Activated CD8-positive, alpha-beta memory T cell treated with anti-CD3 and anti-CD28 coated beads for 36 hours (primary cell): ENCODE data around the gene TMEM129. TPM values are rescaled to one million over a fixed set of nuclear protein-coding genes. Genes with fewer than 3 reads are reported as not detected.

Source experiments
- CTCF ChIA-PET: fragments of 350-600 bp; sonication (Branson Sonifier 250); formaldehyde crosslinking; loops from one replicate; lab custom pipeline; 2021; ENCODE audit warnings: antibody characterized with exemption; lab: Charles Lee
- POLR2A ChIA-PET: fragments of 350-600 bp; sonication (Branson Sonifier 250); formaldehyde crosslinking; loops from one replicate; lab custom pipeline; 2021; ENCODE audit warnings: antibody characterized with exemption; lab: Charles Lee
- total RNA-seq, 2 experiments: library from RNA; stranded (reverse); gene quantifications; one replicate each; pipeline ENCODE4 v1.2.3, GENCODE V29; 2021

TMEM129 gene
- total RNA-seq, 2 experiments from 2014 or later = 24.8 to 25.6 TPM

DNA sequence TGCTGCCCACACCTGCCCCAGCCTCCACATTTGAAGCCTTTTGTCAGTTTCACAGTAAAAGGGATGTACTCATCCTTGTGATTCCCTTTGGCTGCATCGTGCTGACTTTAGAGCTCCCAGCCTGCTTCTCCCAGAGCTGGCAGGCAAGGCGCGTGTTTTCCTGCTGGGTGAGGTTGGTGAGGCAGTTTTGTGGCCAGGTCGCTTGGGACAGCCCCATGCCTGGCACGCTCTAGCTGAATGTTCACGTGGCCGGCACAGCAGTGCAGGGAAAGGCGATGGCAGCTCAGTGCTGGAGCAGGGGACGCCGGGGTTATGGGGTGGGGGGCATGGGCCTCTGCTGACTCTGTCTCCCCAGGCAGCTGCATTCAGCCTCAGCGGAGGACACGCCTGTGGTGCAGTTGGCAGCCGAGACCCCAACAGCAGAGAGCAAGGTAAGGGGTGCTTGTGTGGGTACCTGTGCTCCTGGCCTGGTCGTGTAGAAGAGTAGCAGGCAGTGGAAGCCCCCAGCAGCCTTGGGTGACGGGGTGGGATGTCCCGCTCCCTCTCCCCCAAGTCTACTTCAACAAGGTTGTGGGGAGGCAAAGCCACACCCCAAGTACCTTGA, 9.5 kb upstream of the TMEM129 start:
- ChIA-PET POLR2A (interaction anchor here (0.9 kb wide), 1 partner anchor 37 kb away, joined by 3 read pairs; no protein-coding TSS in a partner anchor), CTCF (interaction anchor here (0.9 to 2.9 kb wide), 5 partner anchors 12 to 39 kb away, joined by 3 to 14 read pairs (median 7); no protein-coding TSS in a partner anchor)

- ChIA-PET POLR2A (no interaction called here), CTCF (interaction anchor here (2.6 to 3.1 kb wide), 2 partner anchors 20 to 35 kb away, joined by 5 to 26 read pairs; no protein-coding TSS in a partner anchor)
Measured at GRCh38 chr4:1728061-1728980, 7.2 kb upstream of the TMEM129 start.

DNA sequence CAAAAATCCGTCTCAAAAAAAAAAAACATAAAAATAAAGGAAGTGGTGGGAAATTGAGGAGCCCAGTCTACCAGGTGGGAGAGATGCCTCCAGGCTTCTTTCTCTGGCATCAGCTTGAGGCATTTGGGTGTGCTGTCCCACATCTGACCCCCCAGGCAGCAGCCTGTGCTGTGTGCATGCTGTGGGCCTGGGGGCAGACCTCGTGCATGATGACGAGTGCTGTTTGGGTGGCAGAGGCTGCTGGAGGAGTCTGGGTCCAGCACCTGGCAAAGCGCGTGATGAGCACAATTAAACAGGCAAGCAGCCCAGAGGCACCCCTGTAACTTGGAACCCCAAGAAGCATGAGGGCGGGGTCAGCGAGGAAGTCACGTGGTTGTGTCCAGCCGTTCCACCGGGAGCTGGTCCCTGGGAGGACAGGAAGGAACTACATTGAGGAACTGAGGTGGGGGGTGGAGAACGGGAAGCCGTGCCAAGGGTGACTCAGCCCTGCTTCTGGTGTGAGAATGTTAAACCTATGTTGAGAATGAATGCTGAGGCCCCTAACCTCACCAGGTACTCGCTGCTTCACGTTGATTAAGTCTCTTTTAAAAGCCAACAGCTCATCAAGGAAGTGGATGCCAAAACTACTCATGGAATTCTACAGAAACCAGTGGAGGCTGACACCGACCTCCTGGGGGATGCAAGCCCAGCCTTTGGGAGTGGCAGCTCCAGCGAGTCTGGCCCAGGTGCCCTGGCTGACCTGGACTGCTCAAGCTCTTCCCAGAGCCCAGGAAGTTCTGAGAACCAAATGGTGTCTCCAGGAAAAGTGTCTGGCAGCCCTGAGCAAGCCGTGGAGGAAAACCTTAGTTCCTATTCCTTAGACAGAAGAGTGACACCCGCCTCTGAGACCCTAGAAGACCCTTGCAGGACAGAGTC, 6.3 kb upstream of the TMEM129 start:
- POLR2A ChIA-PET = no interaction called here
- CTCF ChIA-PET = interaction anchor here (0.5 to 5.4 kb wide), 10 partner anchors 13 to 969 kb away, joined by 3 to 26 read pairs (median 4); partner anchors contain the start of gene SLBP

DNA sequence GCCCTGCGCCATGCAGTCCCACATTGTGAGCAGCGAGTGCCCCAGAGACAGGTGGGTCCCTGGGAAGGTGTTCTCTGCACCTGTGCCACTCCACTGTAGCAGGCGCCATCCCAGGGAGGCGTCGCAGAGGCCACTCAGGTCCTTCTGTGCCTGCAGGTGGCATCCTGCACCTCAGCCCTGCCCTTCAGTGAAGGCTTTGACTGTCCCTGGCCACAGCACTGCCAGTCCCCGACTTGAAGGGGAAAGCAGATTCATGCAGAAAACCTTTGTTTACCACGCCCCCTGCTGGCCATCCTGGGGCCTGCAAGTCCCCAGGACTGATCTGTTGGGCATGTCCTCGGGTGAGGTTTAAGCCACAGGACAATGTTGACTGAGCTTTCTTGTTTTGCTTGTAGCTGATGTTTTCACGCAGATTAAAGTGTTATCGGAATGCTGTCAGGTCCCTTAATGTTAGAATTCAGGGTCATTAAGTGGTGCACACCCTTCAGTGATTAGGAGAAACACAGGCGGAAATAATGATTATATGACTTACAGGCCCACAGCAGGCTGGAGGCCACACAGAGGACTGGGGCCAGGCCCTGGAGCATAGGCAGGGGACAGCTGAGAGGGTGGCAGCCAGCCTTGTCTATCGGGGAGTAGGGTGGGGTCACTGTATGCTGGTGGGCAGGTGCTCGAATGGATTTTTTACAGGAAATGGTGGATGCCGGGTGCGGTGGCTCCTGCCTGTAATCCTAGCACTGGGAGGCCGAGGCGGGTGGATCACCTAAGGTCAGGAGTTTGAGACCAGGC, 5.2 kb upstream of the TMEM129 start:
- ChIA-PET CTCF (interaction anchor here (0.5 to 5.4 kb wide), 12 partner anchors 14 to 968 kb away, joined by 3 to 26 read pairs (median 4); partner anchors contain the start of gene SLBP), POLR2A (interaction anchor here (0.6 kb wide), 1 partner anchor 122 kb away, joined by 4 read pairs; no protein-coding TSS in a partner anchor)

- ChIA-PET CTCF (interaction anchor here (0.6 to 5.4 kb wide), 7 partner anchors 8 to 34 kb away, joined by 3 to 26 read pairs (median 6); partner anchors contain the start of gene SLBP), POLR2A (no interaction called here)
Measured at GRCh38 chr4:1725521-1725920, 4.4 kb upstream of the TMEM129 start.

DNA sequence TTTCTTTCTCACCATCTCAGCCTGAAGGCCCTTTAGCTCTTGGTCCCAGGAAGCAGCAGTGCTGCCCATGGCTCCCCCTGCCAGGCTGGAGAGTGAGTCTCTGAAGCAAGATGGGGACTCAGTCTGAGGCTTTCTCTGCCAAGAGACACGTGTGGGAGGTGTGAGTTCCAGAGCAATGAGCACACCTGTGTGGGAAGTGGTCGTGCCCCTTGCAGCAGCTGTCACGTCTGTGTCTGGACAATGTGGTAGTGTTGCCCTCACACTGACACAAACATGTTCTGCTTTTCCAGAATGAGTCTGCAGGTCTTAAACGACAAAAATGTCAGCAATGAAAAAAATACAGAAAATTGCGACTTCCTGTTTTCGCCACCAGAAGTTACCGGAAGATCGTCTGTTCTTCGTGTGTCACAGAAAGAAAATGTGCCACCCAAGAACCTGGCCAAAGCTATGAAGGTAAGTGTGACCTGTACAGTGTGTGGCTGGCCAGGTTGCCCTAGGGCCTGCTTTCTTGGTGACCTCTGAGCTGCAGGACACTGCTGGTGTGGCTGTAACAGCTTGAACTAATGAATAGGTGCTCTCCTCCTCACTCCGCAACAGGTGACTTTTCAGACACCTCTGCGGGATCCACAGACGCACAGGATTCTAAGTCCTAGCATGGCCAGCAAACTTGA, 2.1 kb upstream of the TMEM129 start:
- POLR2A ChIA-PET = interaction anchor here (1.3 kb wide), 4 partner anchors 11 to 30 kb away, joined by 3 to 4 read pairs (median 4); partner anchors contain the start of gene SLBP
- CTCF ChIA-PET = interaction anchor here (1.1 to 6.0 kb wide), 5 partner anchors 11 to 35 kb away, joined by 3 to 37 read pairs (median 5); partner anchors contain the start of gene SLBP

GRCh38 chr4:1722551-1723118, 1.5 kb upstream of the TMEM129 start:
- CTCF ChIA-PET = interaction anchor here (1.1 to 6.0 kb wide), 4 partner anchors 10 to 28 kb away, joined by 3 to 37 read pairs (median 14); partner anchors contain the start of gene SLBP

GRCh38 chr4:1721666-1722550, 785 bp upstream of the TMEM129 start:
- CTCF ChIA-PET = interaction anchor here (1.0 to 6.0 kb wide), 5 partner anchors 9 to 28 kb away, joined by 3 to 37 read pairs (median 4); partner anchors contain the start of gene SLBP

More at GRCh38 chr4:1722551-1723118, 1.5 kb upstream of the TMEM129 start:
- POLR2A ChIA-PET = interaction anchor here (0.8 to 1.3 kb wide), 4 partner anchors 11 to 29 kb away, joined by 3 to 5 read pairs (median 4); partner anchors contain the start of gene SLBP

DNA sequence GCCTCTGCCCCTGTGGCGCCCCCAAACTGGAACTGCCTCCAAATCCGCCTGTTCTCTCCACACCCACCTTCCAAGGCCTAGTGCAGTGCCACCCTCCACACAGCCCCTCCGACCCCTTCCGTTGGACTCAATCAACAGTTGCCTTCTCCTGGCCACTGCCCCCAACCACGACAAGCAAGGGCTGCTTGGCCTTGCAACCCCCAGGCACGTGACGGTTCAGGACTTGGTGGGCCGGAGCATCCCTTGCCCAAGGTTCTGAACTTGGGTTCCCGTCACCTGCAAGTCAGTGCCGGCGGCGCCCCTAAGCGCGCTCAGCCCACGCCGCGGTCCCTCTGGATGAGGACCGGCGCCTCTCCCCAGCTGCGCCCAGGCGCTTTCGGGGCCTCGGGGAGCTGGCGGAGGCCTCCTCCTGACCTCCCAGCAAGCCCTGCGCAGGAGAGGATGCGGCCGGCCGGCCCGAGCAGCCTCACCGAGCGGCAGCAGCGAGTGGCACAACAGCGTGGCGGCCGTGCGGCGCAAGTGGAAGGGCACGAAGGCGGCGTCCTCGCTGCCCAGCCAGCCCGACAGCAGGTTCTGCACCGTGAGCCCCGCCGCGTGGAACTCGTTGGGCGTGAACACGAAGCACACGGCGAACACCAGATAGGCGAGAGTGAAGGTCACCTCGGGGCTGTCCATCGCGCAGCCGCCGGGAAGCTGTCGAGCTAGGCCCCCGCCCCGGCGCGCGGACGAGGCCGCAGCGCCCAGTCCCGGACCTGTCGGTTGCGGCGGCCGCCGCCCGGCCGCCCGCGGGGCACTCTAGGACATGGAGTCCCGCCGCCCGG, 750 bp downstream of the TMEM129 start:
- CTCF ChIA-PET = interaction anchor here (1.3 to 6.0 kb wide), 2 partner anchors 9 to 26 kb away, joined by 4 to 37 read pairs; partner anchors contain the start of gene SLBP
- POLR2A ChIA-PET = interaction anchor here (0.6 to 1.6 kb wide), 6 partner anchors 8 to 751 kb away, joined by 3 to 11 read pairs (median 6); partner anchors contain the start of genes LETM1, NSD2, SLBP and UVSSA

More at GRCh38 chr4:1721666-1722550, 785 bp upstream of the TMEM129 start:
- POLR2A ChIA-PET = interaction anchor here (0.8 to 1.6 kb wide), 7 partner anchors 9 to 374 kb away, joined by 3 to 11 read pairs (median 4); partner anchors contain the start of genes NSD2, SLBP and UVSSA

DNA sequence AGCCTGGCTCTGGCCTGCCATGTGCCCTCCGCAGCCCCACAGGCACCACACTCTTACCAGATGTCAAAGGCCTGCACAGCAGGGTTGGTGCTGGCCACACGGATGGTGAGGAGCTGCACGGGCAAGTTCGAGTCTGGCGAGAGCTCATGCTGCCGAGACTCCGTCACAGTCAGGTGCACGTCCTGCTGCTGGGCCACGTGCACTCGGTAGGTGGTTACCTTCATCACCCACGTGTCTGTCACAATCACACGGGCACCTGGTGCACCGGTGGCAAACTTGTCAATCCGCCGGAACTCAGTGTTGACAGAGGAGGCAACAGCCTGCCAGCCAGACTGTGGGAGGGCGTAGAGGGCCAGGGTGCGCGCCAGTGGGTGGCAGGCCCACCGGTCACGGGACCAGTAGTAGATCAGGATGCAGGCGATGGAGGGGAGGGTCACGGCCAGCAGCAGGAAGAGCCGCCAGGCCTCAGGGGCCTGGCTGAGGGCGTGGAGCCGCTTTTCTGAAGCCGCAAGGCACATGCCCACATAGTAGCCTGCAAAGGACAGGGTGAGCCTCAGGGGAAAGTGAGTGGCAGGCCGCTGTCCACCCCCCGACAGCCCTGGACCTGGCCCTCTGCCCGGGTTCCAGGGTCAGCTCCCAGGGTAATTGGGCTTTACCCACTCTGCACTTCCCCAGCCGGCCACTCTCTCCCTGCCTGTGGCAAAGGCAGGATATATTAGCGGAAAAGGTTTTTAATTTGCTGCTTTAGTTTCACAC, 2.9 kb downstream of the TMEM129 start:
- POLR2A ChIA-PET = interaction anchor here (0.6 to 0.7 kb wide), 2 partner anchors 25 to 49 kb away, joined by 3 read pairs; no protein-coding TSS in a partner anchor
- CTCF ChIA-PET = interaction anchor here (2.2 kb wide), 1 partner anchor 12 kb away, joined by 7 read pairs; no protein-coding TSS in a partner anchor

GRCh38 chr4:1717129-1718094, 3.7 kb downstream of the TMEM129 start:
- ChIA-PET POLR2A (interaction anchor here (0.7 kb wide), 1 partner anchor 24 kb away, joined by 3 read pairs; no protein-coding TSS in a partner anchor), CTCF (interaction anchor here (2.2 kb wide), 1 partner anchor 13 kb away, joined by 7 read pairs; no protein-coding TSS in a partner anchor)
